IPS-NIHi7 (cell line): ENCODE results near the gene TP53TG5.

Experiments
- DNase-seq: peaks from one replicate; pipeline ENCODE4 v3.0.0; 2012; ENCODE audit warnings: mixed read lengths; ENCODE audit errors: extremely low spot score

Gene TP53TG5

DNA sequence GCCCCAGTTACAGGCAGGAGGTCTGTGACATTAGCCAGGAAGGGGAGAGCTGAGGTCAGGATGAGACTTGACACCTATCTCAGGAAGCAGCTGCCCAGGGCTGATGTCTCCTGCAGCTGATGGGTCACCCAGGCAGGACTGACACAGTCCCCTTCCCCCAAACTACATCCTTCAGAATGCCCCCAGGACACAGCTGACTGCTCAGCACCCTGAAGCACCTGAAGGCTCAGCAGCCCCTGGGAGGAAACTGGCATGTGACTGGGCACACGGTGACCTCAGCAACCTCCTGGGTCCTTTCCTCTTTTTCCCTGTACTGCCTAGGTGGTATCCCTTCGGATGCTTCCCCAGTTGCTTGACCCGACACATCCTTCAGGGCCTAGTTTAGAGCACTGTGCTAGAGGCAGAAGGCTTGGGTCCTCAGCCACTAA, 31.8 kb downstream of the TP53TG5 start:
- no peak for DNase-seq

DNA sequence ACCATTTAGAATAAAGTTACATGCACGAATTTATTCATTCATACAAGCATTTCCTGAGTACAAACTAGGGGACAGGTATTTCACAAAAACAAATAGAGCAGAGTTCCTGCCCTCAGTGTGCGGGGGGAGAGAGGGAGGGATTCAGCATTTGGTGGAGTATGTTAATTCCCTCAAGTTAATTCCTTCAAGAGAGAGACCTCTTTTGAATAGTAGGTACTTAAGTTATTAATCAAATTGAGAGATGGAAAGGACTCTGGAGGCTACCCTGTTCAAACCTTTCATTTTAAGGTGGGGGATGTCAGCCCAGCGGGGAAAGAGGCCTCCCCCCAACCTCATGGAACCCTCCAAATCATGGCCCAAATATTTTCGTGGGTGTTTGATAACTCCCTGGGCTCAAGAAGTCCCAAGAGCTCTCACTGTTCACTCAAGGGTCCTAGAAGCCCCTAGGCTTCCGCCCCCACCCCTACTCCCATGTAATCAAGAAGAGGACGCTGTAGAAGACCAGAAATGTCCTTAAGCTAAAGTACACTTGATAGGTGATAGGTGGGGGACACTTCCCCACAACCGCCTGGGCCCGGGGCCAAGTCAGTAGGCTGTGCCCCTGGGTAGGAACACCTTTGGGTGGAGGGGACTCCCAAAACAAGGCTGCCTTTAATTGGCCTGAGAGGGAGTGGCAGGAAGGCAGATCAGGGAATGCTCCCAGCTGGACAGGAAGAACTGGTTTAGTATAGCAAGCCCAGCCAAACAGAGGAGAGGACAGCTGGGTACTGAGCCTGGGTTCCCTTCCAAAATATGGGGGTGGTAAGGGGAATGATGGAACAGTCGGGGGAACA, 32.8 kb downstream of the TP53TG5 start:
- no peak for DNase-seq

DNA sequence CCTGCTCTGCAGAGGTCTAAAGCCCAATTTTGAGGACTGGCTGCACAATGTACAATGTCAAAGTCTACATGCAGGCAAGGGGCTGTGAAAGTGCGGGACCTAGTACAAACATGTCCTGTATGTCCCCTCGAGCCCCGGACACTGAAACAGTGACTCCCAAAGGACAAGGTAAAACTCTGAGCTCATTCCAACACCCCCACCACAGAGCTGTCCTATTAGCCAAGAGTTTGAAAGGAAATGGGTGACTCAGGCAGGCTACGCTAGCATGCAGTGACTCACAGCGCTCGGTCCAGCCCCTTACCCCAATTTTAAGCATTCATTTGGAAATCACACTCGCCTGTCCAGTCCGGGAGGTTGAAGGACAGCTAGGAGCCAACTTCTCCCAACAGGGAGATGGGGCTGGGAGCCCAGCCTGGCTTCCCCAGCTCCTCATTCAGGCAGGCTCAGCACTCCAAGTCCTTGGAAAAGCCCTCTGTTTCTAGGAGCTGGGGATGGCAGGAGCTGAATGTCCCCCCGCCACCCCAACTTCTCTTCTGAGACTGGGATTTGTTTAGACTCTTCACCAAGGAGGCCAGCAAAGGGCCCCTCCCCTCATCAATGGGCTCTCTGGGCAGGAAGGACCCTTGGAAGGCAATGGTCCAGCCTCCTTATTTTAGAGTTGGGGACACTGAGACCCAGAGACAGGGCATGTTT, 33.8 kb downstream of the TP53TG5 start:
- no peak for DNase-seq

DNA sequence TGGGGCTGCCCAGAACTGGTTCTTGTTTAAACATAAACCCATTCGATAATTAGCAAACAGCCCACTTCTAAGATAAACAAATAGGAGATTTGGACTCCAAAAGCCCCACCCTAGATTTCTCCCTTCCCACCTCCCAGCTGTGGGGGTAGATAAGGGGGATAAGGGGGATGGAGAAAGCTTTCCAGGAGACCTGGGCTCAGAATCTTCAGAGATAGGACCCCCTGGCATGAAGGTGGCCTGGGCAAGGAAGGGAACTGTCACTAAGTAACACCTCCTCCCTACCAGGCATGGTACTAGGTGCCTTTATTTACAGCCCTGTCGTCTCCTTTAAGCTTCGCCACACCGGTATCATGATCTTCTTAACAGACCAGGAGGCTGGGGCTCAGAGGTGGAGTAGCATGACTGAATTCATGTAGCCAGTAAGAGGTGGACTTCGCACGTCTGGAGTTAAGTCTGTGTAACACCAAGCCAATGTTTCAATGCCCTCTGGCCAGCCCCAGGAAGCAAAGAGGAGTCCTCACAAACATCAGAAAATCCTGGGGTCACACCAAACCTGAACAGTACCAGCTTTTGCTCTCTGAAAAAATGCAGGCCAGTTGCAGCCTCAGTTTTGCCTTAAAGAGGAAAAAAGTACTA, 34.5 kb downstream of the TP53TG5 start:
- DNase-seq, result no peak

DNA sequence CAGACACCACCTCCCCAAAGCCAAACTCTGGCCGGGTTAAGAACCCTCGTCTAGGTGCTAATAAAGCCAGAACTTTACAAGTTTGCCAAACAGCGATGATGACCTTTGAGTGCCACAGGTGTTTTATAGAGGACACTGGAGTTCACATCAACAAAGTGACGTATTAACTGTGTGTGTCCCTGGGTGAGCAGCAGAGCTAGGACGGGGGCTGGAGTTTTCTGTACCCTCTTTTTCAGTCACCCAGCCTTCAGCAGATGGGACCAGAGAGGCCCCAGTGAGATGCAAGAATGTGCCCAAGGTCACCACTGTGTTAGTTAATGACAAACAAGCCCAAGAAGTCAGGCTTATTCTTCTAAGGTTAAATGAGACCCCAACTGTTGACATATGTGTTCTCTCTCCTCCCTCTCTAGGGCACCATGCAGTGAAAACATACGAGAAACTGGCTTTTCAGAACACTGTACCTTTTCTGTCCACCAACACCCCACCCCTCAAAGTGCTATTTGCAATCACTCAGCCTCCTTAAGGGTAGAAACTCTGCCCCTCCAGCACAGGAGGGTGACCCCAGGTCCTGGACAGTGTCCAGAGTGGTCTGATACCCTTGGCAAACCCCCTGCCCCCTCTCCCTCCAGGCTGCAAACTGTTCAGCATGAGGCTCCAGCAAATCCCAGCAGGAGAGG, 35.1 kb downstream of the TP53TG5 start:
- DNase-seq, result no peak

DNA sequence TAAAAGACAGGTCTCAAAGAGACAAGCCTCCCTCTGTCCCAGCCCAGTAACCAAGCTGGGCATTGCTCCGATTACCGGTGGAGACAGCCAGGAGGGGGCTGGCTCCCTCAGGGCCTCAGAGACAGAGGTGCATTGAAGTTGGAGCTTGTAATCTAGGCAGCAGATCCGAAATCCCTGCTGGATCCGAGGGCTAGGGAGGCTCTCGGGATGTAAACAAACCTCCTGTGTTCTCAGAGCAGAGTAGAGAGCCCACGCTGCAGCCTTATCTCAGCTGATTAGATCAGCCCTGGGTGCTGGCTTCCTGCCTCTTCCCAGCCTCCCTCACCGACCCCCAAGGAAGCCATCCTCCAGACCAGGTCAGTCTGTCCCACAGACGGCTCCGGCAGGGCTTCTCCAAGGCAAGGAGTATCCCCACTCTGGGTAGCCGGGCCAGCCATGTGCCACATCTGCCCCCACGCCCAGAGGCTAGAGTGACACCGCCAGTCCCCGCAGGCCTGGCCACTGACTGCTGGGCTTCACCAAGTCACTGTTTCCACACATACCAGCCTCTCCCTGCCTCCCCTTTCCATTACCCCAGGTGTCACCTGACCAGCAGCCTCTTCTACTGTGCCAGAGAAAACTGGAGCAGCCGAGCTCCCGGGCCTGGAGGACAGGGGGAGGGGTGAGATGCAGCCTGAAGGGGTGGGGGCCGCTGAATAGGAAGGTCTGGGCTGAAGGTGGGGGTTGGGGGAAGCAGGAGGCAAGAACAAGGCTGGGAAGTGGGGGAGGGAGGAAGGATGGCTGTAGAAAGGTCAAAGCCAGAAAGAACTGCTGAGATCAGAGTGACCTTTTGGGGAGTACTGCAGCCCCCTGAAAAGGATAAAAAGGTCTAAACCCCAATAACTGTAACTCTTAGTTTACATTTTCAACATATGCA, 35.9 kb downstream of the TP53TG5 start:
- DNase-seq, result peak; percentile 81

DNA sequence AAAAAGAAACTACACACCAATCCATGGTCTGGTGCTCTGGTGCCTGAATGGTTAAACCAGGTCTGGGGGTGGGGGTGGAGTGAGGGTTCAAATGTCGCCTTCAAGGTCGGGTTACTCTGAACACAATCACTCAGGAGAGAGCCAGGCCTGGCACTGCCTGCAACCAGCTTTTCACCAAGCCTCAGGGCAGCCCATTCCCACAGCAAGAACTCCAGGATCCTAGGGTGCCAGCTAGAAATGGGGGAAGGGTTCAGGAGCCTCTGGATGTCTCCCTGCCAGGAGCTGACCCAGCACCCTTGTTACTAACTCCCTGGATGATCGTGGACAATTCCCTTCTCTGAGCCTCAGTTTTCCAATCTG, 36.6 kb downstream of the TP53TG5 start:
- no peak for DNase-seq

DNA sequence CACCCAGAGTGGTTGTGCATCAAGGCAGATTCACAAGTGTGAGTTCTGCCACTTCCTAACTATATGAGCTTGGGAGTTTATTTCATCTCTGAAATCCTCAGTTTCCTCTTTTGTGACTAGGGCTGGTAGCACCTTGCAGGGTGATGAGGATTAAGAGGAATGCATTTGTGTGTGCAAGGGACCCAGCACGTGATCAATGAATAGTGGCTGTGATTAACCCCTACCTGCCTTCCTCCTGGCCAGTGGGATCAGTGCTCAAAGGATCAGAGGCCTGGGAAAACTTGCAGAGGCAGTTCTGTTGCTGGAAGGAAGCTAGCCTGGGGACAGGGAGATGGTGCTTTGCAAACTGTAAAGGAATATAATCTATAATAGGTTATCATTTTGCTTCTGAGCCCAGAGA, 37.2 kb downstream of the TP53TG5 start:
- DNase-seq, result peak; percentile 46

DNA sequence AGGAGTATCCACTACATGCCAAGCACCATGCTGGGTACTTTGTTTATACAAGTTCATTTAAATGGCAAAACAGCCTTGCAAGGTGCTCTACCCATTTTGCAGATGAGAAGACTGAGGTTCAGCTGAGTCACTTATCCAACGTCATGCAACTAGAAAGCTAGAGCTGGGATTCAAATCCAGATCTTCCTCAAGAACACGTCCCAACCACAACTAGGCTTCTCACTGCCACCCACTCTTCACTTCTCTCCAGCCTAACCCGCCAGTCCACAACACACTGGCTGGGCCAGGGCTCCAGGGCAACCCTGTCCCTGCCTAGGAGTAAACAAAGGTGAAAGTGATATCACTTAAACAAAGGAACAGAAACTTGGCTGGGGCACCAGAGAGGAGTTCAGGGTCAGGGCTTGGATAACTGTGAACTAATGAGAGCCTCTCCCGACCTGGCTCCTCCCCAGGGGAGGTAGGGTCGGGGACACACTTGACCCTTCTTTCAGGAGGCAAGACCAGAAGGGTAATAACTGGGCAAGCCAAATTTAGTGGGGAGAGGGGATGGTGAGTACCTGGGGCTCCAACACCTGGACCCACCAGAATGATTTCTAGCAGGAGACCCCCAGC, 37.8 kb downstream of the TP53TG5 start:
- DNase-seq, result no peak

DNA sequence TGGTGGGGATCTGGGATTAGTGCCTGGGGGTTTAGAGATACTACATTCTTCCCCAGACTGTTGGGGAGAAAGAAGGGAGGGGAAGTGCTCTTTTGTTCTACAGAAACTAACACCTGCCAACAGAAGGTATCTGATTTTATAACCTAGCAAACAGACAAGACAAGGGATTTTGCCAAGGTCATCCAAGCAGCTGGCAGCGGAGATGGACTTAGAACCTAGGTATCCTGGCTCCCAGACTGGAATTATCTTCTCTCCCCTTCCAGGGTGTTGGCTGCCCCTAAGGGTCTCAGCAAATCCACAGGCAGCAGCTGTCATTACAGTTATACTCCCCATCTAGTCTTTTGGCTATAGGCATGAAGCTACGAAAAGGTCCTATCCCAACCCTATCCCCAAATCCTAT, 38.3 kb downstream of the TP53TG5 start:
- DNase-seq, result no peak

DNA sequence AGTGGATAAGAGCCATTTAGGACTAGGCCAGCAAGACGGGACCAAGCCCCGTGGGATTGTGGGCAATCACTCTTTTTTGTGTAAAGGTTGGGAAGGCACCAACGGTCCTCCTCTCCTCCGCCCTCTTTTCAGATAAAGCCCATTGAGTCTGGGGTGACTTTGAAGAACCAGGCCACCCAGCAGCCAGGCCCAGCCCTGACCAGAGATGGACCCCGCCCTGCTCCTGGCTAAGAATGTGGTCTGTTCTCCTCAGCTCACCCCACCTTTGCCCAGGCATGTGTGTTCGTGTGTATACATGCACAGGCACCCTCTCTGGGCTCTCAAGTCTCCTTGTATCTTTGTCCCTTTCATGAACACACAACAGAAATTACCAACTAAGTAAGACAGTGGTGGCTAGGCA, 39.0 kb downstream of the TP53TG5 start:
- DNase-seq, result no peak

DNA sequence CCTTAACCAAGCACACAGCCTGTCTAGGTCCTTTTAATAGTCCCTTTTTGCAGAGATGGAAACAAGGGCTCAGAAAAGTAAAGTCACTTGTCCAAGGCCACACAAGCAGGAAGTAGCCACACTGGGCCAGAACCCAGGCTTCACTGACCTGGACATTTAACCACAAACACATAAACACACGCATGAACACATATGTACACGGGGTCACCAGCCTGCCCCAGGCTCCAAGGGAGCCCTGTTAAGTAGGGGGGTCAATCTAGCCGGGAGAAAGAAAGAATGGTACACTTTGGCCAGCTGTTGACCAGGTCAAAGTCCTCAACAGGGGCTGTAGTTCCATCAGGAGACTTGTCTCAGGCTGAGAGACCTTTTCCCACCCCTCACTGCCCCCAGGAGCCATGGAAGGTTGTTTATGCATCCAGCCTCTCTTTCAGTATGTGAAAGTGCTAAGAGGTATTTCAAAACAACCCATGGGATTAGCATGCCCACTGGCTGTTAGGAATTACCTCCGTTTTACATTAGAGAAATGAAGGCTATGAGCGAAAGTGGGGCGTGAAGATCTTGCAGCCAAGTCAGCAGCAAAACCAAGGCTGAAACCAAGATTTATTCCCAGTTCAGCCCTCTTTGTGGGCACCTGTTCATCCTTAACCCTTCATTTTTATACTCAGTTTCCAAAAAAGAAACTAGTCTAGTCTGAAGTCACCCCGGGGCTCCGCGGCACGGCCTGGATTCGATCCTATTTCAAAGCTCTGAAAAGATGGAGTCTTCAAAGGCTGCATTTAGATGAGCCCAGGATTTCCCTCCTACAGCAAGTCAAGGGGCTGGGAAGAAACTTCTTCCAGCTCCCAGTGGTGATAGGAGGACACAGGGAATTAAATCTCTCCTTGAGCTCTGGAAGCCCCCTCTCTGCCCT, 39.7 kb downstream of the TP53TG5 start:
- no peak for DNase-seq

DNA sequence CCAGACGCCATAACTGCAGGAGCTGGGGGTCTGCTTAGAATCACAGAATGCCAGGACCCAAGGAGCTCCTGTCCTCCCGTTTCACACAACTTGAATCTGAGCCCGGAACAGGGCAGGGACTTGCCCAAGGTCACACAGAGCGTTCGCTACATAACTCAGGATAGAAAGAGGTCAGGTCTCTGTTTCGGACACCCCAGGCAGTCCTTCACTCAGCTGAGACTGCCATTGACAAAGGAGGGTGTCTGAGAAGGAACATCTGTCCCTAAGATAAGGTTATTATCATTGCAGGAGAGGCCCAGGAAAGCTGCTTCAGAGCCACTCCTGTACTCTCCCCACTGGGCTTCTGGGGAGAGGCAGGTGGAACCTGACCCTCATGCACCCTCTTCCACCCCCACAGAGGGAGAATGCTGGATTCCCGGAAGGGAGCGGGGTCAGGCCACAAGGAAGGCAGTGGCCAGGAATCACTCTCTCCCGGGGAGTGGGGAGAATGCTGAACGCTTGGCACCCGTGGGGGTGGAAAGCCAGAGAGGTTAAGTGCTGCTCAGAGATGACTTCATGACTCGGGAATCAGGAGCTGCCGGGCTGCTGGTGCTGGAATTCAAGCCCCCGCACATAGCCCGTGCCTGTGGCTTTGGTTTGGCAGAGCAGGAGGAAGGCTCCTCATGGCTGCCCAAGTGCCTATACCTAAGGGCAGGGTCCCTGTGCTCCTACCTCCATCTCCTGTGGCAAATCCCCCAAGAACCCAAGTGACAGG, 40.6 kb downstream of the TP53TG5 start:
- DNase-seq, result peak; percentile 59

DNA sequence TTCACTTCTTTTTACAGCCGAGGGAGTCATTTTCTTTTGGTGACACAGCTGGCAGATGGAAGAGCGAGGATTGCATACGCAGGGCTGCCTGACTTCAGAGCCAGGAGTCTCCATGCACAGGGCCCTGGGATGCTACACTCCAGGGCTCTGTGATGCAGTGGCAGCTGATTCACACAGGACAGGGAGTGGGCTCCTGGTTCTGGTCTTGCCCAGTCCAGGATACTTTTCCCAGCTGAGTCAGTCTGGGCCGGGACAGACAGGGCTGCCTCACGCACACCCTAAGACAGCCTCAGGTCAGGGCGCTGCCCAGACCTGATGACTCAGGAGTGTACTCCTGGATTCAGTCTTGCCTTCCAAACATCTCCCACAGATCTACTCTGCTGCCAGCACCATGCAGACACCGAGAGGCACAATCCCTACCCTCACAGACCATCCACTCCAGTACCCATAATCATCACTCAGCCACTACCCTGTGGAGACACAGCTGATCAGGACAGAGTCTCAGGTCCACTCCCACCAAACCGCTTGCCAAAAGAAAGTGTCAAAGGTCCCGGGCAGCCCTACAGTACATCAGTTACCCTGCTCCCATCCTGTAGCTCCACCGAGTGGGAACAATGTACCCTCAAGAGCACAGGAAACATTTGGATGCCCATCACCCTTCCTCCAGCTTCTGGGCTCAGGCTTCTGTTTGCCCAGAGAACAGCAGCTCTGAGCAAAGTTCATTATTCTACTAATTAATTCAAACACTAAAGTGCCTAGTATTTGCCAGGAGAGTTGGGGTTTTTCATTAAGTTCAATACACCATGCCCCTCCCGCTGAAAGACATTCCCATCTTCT, 41.4 kb downstream of the TP53TG5 start:
- DNase-seq, result no peak

DNA sequence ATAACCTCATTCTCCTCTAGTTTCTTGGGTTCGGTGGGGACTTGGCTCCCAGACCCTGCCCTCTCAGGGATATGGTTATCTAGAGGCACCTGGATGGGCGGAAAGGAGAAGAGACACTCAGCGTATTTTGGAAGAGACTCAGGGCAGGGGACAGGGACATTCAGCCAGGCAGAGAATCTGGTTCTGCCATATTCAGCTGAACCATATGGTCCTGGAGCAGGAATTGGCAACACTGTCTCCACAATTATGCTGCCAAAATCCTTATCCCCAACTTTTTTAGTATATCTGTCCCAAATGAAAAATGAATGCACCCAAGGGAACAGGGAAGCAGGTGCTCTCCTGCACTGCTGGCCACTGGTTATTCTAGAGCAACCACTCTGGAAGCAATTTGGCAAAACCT, 47.6 kb downstream of the TP53TG5 start:
- DNase-seq, result no peak

DNA sequence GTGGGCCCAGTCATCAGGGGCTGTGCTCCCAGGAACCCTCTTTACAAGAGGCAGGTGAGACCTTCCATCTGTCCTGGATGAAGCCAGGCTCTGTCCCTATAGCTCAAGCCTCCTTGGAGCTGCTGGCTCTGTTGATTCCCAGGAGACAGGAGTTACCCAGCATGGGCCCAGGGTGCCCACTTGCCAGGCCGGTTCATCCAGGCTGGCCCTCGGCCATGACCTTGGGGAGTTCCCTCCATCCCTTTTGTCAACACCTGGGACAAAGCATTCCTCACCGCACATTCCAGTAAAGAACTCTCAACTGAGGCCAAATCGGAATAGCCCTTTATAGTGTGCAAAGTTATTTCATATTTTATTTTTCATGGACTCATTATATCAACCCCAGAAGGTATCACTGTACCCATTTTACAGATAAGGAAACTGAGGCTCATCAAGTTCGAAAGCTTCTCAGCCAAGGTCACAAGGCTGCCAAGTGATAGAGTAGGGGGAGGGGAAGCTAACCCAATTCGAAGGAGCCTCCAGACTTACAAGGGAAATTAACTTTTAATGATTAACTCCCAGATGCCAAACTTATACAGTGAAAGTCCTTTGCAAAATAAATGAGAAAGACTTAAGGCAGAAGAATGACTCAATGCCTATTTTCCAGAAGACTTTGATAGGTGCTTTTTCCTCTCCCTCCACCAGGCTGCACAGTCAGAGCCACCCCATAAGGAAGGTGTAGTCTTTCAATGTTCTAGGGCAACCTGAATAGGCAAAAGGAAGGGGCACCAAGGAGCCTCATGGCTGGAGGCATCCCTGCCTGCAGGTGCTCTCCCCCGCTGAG, 48.4 kb downstream of the TP53TG5 start:
- no peak for DNase-seq

DNA sequence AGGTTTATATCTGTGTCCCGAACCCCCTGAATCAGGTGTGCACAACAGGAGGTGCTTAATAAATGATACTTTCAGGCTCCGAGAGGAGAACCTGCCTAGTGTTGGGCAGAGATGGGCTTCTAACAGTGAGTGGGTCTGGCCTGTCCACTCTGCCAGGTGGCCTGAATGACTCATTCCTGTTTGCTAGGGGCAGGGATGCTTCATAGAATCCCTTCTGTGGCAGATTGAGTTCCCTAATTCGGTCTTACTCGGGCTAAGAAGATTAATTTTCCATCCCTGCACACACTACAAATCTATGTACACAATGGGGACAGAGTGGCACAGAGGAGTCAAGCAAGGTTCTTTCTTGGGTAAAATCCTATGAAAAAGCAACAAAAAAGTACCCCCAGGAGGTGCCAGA, 49.7 kb downstream of the TP53TG5 start:
- DNase-seq, result no peak
